H9 (cell line): ENCODE data around the gene PCDH9. TPM values are rescaled to one million over a fixed set of nuclear protein-coding genes. Genes with fewer than 3 reads are reported as not detected.

Experiments used
- DNase-seq: peaks from one replicate; pipeline ENCODE4 v3.0.0-alpha.2; 2017
- H2AFZ ChIP-seq: one replicate; pipeline ENCODE4 v1.6.1; 2013; ENCODE audit warnings: mild to moderate bottlenecking, low read length, control low read depth, moderate library complexity
- H2AK5ac ChIP-seq: 2 replicates; pipeline ENCODE4 v1.6.1; 2013; ENCODE audit warnings: low read length, control low read depth, mixed read lengths; ENCODE audit not compliant: insufficient read length
- H2BK120ac ChIP-seq: one replicate; pipeline ENCODE4 v1.6.1; 2013; ENCODE audit warnings: low read depth, mild to moderate bottlenecking, low read length, control low read depth, inconsistent platforms; ENCODE audit not compliant: poor library complexity, severe bottlenecking
- H2BK12ac ChIP-seq: 2 replicates; pipeline ENCODE4 v1.6.1; 2013; ENCODE audit warnings: low read length, control low read depth, mixed read lengths, low read depth; ENCODE audit not compliant: insufficient read length
- H2BK15ac ChIP-seq: 2 replicates; pipeline ENCODE4 v1.6.1; 2013; ENCODE audit warnings: low read depth, low read length, control low read depth
- H2BK20ac ChIP-seq: one replicate; pipeline ENCODE4 v1.6.1; 2013; ENCODE audit warnings: low read depth, mild to moderate bottlenecking, low read length, control low read depth, inconsistent platforms; ENCODE audit not compliant: poor library complexity, severe bottlenecking
- H2BK5ac ChIP-seq: 2 replicates; pipeline ENCODE4 v1.6.1; 2013; ENCODE audit warnings: low read length, control low read depth, mixed read lengths; ENCODE audit not compliant: insufficient read length
- H3K14ac ChIP-seq: 2 replicates; pipeline ENCODE4 v1.6.1; 2013; ENCODE audit warnings: low read length, control low read depth; ENCODE audit not compliant: insufficient read depth
- H3K18ac ChIP-seq: 2 replicates; pipeline ENCODE4 v1.6.1; 2013; ENCODE audit warnings: low read depth, mild to moderate bottlenecking, mixed read lengths, low read length, control low read depth; ENCODE audit not compliant: insufficient read length
- H3K23ac ChIP-seq: 2 replicates; pipeline ENCODE4 v1.6.1; 2013; ENCODE audit warnings: low read length, control low read depth, mixed read lengths, low read depth; ENCODE audit not compliant: insufficient read length
- H3K23me2 ChIP-seq: 2 replicates; pipeline ENCODE4 v1.6.1; 2013; ENCODE audit warnings: low read depth, mild to moderate bottlenecking, mixed read lengths, low read length, control low read depth; ENCODE audit not compliant: insufficient read length, poor library complexity, severe bottlenecking
- H3K27ac ChIP-seq: 2 replicates; pipeline ENCODE4 v1.5.1; 2013; ENCODE audit warnings: low read length, control low read depth, mixed read lengths, low read depth; ENCODE audit not compliant: insufficient read length
- H3K27me3 ChIP-seq: 2 replicates; pipeline ENCODE4 v1.6.1; 2013; ENCODE audit warnings: low read length, control low read depth, inconsistent platforms; ENCODE audit not compliant: insufficient read depth
- H3K4ac ChIP-seq: 2 replicates; pipeline ENCODE4 v1.6.1; 2013; ENCODE audit warnings: low read depth, mild to moderate bottlenecking, control low read depth, inconsistent platforms, low read length, moderate library complexity
- H3K4me1 ChIP-seq: 2 replicates; pipeline ENCODE4 v1.6.1; 2013; ENCODE audit warnings: low read length, control low read depth, inconsistent platforms; ENCODE audit not compliant: insufficient read depth
- H3K4me2 ChIP-seq: 2 replicates; pipeline ENCODE4 v1.6.1; 2013; ENCODE audit warnings: low read length, control low read depth, mixed read lengths; ENCODE audit not compliant: insufficient read length, insufficient read depth
- H3K56ac ChIP-seq: 2 replicates; pipeline ENCODE4 v1.6.1; 2013; ENCODE audit warnings: low read depth, mild to moderate bottlenecking, mixed read lengths, low read length, control low read depth; ENCODE audit not compliant: insufficient read length
- H3K79me1 ChIP-seq: 2 replicates; pipeline ENCODE4 v1.6.1; 2013; ENCODE audit warnings: low read depth, mild to moderate bottlenecking, moderate library complexity, low read length, control low read depth, inconsistent platforms; ENCODE audit not compliant: insufficient read depth, poor library complexity, severe bottlenecking
- H3K79me2 ChIP-seq: 2 replicates; pipeline ENCODE4 v1.6.1; 2013; ENCODE audit warnings: low read length, control low read depth, inconsistent platforms; ENCODE audit not compliant: insufficient read depth
- H3K9ac ChIP-seq: 2 replicates; pipeline ENCODE4 v1.6.1; 2013; ENCODE audit warnings: low read length, control low read depth, mixed read lengths; ENCODE audit not compliant: insufficient read length; ENCODE audit errors: extremely low read depth
- H3K9me3 ChIP-seq: one replicate; pipeline ENCODE4 v1.6.1; 2013; ENCODE audit warnings: low read depth, low read length, inconsistent platforms; ENCODE audit not compliant: control insufficient read depth
- H3T11ph ChIP-seq: one replicate; pipeline ENCODE4 v1.6.1; 2013; ENCODE audit warnings: mild to moderate bottlenecking, low read length, control low read depth, inconsistent platforms
- H4K20me1 ChIP-seq: one replicate; pipeline ENCODE4 v1.6.1; 2013; ENCODE audit not compliant: control insufficient read depth, insufficient read length, insufficient read depth
- H4K5ac ChIP-seq: 2 replicates; pipeline ENCODE4 v1.6.1; 2013; ENCODE audit warnings: low read depth, mild to moderate bottlenecking, mixed read lengths, low read length, control low read depth; ENCODE audit not compliant: insufficient read length
- H4K8ac ChIP-seq: replicated peaks from 2 replicates; pipeline ENCODE4 v1.6.1; 2013; ENCODE audit warnings: low read length, control low read depth, mixed read lengths, low read depth; ENCODE audit not compliant: insufficient read length
- H4K91ac ChIP-seq: 2 replicates; pipeline ENCODE4 v1.6.1; 2013; ENCODE audit warnings: low read depth, mild to moderate bottlenecking, moderate library complexity, mixed read lengths, low read length, control low read depth; ENCODE audit not compliant: insufficient read length
- H3K27ac Mint-ChIP-seq, 3 experiments: 2 replicates in 2 of 3; 3 replicates in 1 of 3; pipeline ENCODE4 v1.8.0; 2020 to 2021; ENCODE audit warnings: mixed read lengths in 3 of 3, mild to moderate bottlenecking in 1 of 3, moderate library complexity in 1 of 3
- H3K27me3 Mint-ChIP-seq: 2 replicates; pipeline ENCODE4 v1.8.0; 2021; ENCODE audit warnings: low read depth, mild to moderate bottlenecking, moderate library complexity, mixed read lengths
- H3K36me3 Mint-ChIP-seq, 3 experiments: 2 replicates in 2 of 3; 3 replicates in 1 of 3; pipeline ENCODE4 v1.8.0; 2020 to 2021; ENCODE audit warnings: low read depth in 3 of 3, mixed read lengths in 3 of 3; ENCODE audit not compliant: insufficient read depth in 1 of 3
- H3K4me1 Mint-ChIP-seq, 2 experiments: 2 replicates each; pipeline ENCODE4 v1.8.0; 2020; ENCODE audit warnings: mixed read lengths in 2 of 2
- H3K4me3 Mint-ChIP-seq, 2 experiments: 2 replicates in 1 of 2; 3 replicates in 1 of 2; pipeline ENCODE4 v1.8.0; 2020 to 2021; ENCODE audit warnings: mild to moderate bottlenecking in 2 of 2, mixed read lengths in 2 of 2, moderate library complexity in 1 of 2
- H3K9me3 Mint-ChIP-seq, 2 experiments: 2 replicates in 1 of 2; 3 replicates in 1 of 2; pipeline ENCODE4 v1.8.0; 2020; ENCODE audit warnings: mild to moderate bottlenecking in 2 of 2, mixed read lengths in 2 of 2, moderate library complexity in 1 of 2
- WGBS: extraction: QIAGEN DNeasy Blood & Tissue Kit; methylation state at CpG from one replicate; pipeline ENCODE4 v1.1.7; 2013; ENCODE audit warnings: missing lambda C conversion rate, low lambda C conversion rate, mixed read lengths; ENCODE audit not compliant: insufficient read length; ENCODE audit errors: extremely low coverage; 5-methylcytosine and 5-hydroxymethylcytosine counted together
- total RNA-seq: library from RNA; stranded (reverse); gene quantifications from 2 replicates; pipeline ENCODE4 v1.2.1, GENCODE V29; 2021
- TF ChIP-seq, protein P1 (sequence below): fragments of 200-600 bp; sonication (generic); conservative IDR thresholded peaks from 3 replicates; pipeline ENCODE4 v1.8.0; 2021; ENCODE audit warnings: antibody characterized with exemption, mild to moderate bottlenecking

PCDH9 gene
- total RNA-seq, 1 experiment from 2014 or later, result 0.11 TPM

DNA sequence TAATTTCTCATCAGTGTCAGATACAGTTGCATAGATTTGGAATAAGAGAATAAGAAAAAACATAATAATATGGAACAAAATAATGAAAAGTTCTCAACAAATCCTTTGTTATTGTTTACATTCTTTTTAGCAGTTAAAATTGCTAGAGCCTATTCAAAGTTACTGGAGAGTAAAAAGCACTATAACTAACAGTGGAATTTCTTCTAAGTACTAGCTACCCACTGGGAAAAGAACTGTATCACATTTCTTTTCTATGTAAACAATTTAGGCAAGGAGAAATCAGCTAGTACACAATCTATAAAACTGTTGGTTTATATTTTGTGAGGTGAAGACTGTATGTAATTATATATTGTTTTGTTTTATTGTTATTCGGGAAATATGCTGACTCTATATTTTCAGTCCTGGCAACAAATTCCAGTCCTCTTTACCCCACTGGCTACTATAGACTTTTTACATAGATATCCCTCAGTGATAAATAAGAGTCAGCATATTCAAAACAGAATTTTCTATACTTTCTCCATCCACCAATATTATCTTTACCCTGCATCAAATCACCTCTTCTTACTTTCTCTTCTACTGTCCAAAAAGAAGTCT is 222.0 kb downstream of the PCDH9 start:
- no peak overlapping the region for H2AFZ ChIP-seq
- no peak for DNase-seq
- no peaks in the 10 kb centered on the region for H3K9me3 ChIP-seq
- no peak overlapping the region for H2BK5ac ChIP-seq
- no peak overlapping the region for H3K56ac ChIP-seq
- no peaks in the 10 kb centered on the region for H3K27me3 ChIP-seq
- no peak overlapping the region for H3K27ac Mint-ChIP-seq
- H2AK5ac ChIP-seq, result no peak overlapping the region
- H3K9ac ChIP-seq, result no peak overlapping the region
- H2BK12ac ChIP-seq, result no peak overlapping the region
- H3K4ac ChIP-seq, result no peak overlapping the region
- no peak overlapping the region for H2BK120ac ChIP-seq
- no peak overlapping the region for H4K8ac ChIP-seq
- H4K5ac ChIP-seq, result no peak overlapping the region
- H3K36me3 Mint-ChIP-seq, result no peaks in the 10 kb centered on the region
- H3K23ac ChIP-seq, result no peak overlapping the region
- H3K79me1 ChIP-seq, result no peaks in the 10 kb centered on the region
- no peaks in the 10 kb centered on the region for H3K27me3 Mint-ChIP-seq
- no peak overlapping the region for H2BK15ac ChIP-seq
- H3T11ph ChIP-seq, result no peak overlapping the region
- H3K18ac ChIP-seq, result no peak overlapping the region
- no peak overlapping the region for H4K91ac ChIP-seq
- no peak overlapping the region for H3K14ac ChIP-seq
- H3K27ac ChIP-seq, result no peak overlapping the region
- H3K4me1 Mint-ChIP-seq, result peaks cover 7 to 27% of the 10 kb centered on the region in 2 experiments
- WGBS, result no CpG with 5 or more reads among the region's 1 CpG
- TF ChIP-seq, protein P1, sequence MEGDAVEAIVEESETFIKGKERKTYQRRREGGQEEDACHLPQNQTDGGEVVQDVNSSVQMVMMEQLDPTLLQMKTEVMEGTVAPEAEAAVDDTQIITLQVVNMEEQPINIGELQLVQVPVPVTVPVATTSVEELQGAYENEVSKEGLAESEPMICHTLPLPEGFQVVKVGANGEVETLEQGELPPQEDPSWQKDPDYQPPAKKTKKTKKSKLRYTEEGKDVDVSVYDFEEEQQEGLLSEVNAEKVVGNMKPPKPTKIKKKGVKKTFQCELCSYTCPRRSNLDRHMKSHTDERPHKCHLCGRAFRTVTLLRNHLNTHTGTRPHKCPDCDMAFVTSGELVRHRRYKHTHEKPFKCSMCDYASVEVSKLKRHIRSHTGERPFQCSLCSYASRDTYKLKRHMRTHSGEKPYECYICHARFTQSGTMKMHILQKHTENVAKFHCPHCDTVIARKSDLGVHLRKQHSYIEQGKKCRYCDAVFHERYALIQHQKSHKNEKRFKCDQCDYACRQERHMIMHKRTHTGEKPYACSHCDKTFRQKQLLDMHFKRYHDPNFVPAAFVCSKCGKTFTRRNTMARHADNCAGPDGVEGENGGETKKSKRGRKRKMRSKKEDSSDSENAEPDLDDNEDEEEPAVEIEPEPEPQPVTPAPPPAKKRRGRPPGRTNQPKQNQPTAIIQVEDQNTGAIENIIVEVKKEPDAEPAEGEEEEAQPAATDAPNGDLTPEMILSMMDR, result no peak
- no peaks in the 10 kb centered on the region for H3K9me3 Mint-ChIP-seq
- no peak overlapping the region for H3K4me2 ChIP-seq
- no peaks in the 10 kb centered on the region for H4K20me1 ChIP-seq
- no peaks in the 10 kb centered on the region for H3K4me1 ChIP-seq
- no peaks in the 10 kb centered on the region for H3K23me2 ChIP-seq
- H2BK20ac ChIP-seq, result no peak overlapping the region
- H3K4me3 Mint-ChIP-seq, result no peak overlapping the region
- H3K79me2 ChIP-seq, result no peaks in the 10 kb centered on the region
